GM21447 (cell line): ENCODE data around the gene ANKS1B.
"Not testable (repeated sequence)": the region's sequence is repeated elsewhere in the genome, so short reads cannot be mapped to it uniquely, and the experiment has no call there.

Experiments
- ATAC-seq: cut with Tn5 transposase; IDR thresholded peaks from one replicate; pipeline ENCODE4 v1.9.1; 2021; ENCODE audit not compliant: unreplicated experiment

ANKS1B gene

DNA sequence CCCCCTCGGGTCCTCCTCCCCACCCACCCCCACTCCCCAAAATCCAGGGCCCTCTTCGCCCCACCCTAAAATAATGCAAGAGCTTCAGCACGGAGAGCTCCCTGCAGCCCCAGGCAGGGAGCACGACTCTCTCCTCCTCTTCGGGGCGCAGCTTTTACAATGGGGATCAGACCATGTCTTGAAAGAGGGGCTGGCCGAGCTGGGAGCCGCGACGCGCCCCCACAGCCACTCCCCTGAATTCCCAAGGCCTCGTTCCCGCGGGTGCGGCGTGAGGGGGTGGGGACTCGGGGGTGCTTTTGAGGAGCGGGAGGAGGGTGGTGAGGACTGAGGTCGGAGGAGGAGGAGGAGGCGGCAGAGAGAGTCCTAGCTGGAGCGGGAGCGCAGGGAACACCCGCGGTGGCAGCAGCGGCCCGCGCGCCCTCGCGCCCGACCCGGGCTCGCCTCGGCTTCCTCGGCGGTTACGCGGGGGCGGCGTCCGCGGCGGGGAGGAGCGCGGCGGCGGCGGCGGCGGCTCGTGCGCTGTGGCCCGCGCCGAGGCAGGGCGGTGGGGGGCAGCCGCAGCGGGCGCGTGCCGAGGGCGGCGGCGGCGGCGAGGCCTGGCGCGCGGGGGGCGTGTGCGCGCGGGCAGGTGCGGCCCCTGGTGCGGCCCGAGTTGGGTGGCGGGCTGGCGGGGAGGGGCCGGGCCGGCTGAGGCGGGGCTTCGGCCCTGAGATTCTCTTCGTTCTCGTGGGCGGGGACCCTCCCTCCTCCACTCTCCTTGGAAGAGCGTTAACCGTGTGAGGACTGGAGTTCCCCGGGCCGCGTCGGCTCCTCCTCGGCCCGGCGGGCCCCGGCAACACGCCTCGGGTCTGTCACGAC is at the start of gene ANKS1B:
Gene ANKS1B, minus strand, starts transcription at position 666 of the 858 bp plus-strand sequence. CDS start 699 bp downstream, outside the sequence.
- ATAC-seq = peak; percentile 74

DNA sequence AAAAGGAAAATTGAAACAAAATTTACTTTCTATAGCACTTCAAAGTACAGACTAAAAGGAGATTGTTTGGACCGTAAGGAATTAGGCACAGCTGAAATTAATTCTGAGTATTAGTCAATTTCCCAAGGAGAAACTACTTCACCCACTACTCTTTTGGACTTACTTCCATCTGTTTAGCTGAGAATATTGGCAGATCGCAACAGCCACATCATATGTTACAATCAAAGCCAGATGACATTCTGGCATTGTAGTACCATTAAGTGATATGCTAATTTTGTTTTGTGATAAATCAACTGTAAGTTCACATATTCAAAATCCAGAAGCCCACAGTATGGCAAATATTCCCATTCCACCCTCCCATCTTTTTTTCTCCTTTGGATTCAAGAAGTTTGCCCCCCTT is 47.1 kb upstream of the ANKS1B start:
- ATAC-seq = no peak

DNA sequence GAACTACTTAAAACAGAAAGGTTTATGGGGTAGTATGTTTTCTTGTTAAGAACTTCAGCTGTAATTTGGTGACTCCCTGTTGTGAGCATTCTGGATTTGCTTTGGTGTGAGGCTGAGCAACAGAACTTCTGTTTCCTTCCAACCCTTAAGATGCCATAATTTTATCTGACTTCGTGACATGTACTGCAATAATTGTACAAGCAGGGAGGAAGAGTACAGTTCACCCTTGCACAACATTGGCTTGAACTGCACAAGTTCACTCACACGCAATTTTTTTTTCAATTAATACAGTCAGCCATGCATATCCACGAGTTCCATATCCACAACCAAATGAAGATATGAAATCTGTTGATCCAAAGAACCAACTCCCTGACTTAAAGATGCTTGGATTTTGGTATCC is 42.9 kb upstream of the ANKS1B start:
- no peak for ATAC-seq

DNA sequence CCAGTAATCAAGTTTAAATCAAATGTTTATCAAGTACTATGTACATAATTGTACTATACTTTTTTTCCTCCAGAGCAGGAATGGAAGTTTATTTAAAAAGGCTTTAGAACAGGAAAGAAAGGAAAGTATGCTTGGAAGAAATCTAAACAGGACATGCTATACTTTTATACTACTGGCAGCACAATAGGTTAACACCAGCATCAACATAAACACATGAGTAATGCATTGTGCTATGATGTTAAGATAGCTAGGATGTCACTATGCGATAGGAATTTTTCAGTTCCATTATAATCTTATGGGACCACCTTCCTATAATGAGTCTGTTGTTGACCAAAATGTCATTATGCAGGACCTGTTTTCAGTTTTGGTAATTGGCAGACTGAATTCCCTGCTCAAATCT is 41.5 kb upstream of the ANKS1B start:
- ATAC-seq = no peak

DNA sequence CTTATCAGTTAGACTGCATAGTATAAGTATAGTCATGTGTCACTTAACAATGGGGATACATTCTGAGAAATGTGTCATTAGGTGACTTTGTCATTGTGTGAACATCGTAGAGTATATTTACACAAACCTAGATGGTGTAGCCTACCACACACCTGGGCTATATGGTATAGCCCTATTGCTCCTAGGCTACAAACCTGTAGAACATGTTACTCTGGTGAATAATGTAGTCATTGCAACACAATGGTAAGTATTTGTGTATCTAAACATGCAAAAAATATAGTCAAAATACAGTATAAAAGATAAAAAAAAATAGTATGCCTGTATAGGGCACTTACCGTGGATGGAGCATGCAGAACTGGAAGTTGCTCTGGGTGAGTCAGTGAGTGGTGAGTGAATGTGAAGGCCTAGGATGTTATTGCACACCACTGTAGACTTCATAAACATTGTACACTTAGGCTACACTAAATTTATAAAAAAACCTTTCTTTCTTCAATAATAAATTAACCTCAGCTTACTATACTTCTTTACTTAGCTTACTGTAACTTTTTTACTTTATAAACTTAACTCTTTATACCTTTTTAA is 40.3 kb upstream of the ANKS1B start:
- no peak for ATAC-seq

DNA sequence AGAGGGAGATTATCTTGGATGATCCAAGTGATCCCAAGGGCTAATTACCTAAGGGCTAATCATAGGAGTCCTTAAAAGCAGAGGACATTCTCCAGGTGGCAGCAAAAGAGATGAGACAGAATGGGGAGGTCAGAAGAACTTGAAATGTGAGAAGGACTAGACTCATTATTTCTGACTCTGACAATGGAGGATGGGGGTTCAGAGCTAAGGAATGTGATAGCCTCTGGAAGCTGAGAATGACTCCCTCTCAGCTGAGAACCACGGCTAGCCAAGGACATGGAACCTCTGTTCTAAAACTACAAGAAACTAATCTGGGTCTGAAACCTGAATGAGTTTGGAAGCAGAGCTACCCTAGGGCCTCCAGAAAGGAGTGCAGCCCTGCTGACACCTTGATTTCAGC is 35.6 kb upstream of the ANKS1B start:
- ATAC-seq = no peak

DNA sequence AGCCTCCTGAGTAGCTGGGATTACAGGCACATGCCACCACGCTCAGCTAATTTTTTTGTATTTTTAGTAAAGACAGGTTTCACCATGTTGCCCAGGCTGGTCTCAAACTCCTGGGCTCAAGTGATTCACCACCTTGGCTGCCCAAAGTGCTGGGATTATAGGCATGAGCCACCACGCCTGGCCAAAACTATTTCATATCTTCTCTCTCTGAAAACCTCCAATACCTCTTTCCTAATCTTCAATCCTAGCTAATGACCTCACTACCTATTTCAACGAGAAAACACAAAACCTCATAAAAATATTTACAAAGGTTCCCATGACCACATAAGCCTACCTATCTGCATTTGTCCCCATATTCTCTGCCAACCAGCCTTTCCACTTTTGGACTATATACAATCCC is 32.3 kb upstream of the ANKS1B start:
- ATAC-seq = no peak

DNA sequence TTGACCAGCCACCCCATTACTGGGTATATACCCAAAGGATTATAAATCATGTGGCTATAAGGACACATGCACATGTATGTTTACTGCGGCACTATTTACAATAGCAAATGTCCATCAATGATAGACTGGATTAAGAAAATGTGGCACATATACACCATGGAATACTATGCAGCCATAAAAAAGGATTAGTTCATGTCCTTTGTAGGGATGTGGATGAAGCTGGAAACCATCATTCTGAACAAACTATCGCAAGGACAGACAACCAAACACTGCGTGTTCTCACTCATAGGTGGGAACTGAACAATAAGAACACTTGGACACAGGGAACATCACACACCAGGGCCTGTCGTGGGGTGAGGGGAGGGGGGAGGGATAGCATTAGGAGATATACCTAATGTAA is 31.6 kb upstream of the ANKS1B start:
- ATAC-seq = not testable (repeated sequence)

DNA sequence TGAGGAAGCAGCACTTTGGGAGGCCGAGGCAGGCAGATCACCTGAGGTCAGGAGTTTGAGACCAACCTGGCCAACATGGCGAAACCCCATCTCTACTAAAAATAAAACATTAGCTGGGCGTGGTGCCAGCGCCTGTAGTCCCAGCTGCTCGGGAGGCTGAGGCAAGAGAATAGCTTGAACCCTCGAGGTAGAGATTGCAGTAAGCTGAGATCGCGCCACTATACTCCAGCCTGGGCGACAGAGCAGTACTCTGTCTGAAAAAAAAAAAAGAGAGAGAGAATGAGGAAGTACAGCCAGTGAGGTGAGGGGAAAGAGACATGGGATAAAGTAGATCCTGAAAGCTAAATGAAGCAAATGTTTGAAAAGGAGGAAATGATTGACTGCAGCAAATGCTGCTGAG is 21.1 kb upstream of the ANKS1B start:
- not testable (repeated sequence) for ATAC-seq

DNA sequence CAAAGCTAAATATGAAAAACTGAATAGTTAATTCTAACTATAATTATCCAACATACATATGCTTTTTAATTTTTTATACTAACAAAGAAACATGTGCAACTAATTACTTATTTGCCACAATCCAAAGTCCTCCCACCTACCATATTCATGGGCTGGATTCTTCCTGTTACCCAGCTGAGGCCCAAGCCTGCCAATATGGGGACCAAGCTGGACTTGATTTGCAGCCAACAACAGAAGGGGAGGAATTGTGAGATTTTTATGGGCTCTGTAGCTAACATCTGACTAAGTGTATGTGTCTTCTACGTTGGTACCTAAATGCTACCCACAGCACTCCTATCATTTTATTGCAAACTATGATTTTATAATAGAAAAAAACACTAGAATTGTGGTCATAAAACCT is 13.1 kb upstream of the ANKS1B start:
- ATAC-seq = no peak

DNA sequence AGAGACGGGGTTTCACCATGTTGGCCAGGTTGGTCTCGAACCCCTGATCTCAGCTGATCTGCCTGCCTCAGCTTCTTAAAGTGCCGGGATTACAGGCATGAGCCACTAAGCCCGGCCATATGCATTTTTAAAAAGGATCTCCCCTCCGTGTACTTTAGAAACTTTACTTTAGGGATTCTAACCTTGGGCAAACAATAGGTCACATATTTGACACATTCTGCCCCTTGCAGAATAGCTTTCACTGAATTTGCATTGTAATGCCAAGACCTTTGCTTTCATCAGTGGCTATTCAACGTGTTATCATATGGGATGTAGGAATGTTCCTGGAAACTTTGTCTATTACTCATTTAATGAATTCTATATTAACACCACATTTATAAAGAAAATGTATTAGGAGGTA is 11.4 kb upstream of the ANKS1B start:
- no peak for ATAC-seq

DNA sequence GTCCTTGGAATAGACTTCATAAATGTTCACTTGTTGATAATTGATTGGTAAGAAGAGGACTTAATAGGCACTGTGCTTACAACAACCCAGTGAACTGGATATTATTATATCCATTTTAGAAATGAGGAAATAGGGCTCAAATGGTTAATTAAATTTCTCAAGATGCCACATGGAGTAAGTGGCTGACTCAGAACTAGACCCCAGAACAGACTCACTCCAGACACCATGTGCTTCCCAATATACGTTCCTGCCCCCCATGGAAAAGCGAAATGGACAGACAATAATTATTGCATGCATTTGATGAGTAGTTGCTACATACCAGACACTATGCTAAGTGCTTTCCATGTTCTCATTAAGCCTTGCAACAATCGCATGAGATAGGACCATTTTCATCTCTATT is 895 bp upstream of the ANKS1B start:
- no peak for ATAC-seq

DNA sequence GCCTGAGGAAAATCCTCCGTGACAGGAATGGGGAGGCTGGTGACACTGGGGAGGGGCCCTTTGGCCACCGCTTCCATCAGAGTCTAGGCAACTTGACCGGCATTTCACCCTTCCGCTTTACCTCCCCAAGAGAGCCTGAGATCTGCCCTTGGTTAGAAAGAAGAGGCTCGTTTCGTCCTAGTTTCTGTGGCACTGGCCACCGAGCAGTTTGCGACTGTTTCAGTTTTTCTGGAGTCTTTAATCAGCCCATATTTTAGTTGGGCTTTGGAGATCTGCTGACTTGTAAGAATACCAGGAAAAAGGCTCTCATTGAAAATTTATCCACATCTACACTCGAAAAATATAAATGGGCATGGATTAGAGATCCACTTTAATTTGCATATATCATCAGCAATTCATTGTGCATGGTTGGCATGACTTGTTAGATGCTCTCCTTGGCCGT is 414 bp upstream of the ANKS1B start:
- peak; percentile 40 for ATAC-seq

DNA sequence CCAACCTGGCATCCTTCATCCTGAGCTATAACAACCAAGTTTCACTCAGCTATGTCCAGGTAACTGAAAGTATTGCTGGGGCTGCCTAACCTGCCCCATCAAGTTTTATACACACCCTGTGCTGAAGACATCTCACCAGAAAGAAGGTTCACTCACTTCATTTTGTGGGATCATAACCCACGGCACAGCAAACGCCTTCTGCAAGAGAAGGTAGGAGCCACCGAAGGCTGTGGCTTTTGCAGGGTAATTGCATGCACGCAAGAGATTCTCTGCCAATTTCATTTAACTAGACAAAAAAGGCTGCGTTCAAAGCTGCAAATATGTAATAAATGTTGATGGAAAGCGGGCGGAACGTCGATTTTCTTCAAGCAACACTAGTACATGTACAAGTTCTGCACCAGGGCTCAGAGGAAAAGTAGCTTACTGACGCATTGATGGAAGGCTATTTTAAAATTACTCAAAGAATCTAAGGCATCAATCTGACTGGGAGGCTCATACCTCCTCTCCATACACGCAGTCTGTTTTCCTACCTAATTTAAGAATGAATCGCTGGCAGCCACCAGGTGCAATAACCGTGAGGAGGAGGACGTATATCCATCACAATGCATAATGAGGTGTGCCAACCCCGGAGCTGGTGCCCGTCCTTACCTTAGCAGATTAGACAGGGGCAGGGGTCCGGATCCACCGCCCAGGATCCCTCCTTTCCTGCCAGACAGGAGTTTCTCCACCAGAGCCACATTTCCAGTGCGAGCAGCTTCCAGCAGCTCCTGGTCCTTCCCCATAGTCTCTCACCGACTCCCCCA is 1.1 kb downstream of the ANKS1B start:
- no peak for ATAC-seq

DNA sequence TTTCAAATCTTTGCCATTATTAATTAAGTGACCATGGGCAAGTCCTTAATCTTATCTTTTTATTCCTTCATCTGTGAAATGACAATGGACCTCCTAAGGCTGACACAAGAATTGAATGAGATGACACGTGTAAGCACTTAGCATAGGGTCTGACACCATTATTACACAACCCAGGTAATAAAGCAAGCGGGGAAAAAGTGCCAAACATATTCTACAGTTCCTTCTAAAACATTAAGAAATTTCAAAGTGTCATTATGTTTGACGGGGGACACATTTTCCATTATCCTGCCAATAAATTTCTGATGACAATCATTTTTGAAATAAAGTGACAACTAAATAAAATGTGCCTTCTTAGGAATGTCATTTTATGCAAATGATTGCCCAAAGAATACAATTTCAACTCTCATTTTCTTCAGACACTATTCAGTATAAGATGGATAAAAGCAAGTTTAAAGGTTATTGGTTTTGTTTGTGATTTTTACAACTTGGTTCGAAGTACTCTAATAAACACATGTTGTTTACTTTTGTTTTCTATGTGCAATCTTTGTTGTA is 3.0 kb downstream of the ANKS1B start:
- no peak for ATAC-seq

DNA sequence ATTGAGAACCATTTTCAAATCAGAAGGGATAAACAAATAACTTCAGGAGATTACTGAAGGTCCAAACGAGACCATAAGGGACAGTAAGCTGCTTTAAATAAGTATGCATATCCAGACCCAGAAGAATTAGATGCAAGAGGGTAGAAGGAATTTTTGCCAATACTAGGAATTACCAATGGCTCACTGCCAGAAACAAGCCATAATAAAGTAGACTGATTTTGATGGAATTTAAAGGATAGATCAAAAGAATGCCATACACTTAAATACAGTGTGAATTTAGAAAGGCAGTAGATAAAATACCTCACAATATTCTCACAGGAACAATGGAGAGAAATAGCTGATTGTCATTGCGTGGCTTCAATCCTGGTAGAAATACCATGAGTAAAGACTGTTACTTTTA is 5.3 kb downstream of the ANKS1B start:
- ATAC-seq = no peak

DNA sequence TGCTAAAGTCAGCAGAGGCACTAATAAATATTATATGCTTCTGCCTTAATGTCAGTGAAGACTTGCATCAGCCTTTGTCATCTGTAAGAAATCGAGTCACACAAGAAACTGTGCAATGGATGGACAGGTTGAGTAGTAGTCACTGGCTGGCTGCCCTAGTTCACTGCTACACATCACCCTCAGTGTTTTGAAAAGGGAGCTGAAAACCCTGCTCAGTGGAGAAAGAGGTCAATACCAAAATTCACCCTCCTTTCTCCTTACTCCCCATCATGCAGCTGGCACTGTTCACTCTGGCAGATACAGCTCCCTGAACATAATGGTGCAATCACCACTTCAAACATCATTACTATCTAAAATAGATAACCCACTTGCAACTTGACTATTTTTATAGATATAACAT is 6.6 kb downstream of the ANKS1B start:
- no peak for ATAC-seq

DNA sequence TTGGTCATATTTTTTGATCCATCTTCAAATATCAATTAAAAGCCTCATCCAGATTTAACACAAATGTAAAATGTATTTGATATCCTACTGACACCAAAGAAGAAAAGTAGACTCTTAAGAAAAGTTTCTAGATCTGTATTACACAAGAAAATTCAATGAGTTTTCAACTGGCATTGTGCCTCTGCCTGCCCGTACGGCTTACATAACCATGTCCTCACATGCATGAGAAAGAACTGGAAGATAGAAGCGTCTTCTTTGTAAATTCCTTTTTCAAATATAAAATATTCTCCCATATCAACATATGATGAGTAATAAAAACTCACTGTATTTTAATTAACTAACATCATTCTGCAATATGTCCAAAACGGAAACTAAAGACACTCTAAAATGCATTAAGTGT is 7.2 kb downstream of the ANKS1B start:
- no peak for ATAC-seq

DNA sequence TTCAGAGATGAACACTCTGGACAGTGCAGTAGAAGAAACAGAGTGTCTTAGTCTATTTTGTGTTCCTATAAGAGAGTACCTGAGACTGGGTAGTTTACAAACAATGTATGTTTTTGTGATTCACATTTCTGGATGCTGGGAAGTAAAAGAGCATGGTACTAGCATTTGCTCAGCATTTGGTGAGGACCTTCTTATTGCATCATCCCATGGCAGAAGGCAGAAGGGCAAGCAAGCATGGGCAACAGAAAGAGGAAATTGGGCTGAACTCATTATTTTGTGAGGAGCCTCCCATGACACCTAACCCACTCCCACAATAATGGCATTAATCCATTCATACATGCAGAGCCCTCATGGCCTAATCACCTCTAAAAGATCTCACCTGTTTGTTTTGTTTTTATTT is 8.0 kb downstream of the ANKS1B start:
- no peak for ATAC-seq

DNA sequence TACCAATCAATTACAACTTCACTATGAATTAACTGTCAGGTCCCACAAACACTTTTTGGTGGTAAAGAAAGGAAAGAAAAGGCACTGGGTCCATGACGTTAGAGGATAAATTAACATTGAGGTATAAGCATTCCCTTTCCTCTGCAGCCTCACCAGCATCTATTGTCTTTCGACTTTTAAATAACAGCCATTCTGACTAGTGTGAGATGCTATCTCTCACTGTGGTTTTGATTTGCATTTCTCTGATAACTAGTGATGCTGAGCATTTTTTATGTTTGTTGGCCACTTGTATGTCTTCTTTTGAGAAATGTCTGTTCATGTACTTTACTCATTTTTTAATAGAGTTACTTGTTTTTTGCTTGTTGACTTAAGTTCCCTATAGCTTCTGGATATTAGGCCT is 9.4 kb downstream of the ANKS1B start:
- no peak for ATAC-seq

DNA sequence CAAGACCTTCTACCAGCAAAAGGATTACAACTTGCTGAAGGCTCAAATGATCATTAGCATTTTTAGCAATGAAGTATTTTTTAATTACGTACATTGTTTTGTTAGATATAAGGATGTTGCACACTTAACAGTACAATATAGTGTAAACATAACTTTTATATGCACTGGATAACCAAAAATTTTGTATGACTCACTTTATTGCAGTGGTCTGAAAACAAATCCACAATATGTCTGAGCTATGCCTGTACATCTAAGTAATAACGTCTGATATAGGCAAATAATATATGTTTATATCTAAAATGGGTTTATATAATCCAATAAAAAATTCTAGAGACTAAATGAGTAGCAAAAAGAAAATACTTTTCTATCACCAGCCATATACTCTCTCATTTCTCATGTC is 10.6 kb downstream of the ANKS1B start:
- ATAC-seq = no peak

DNA sequence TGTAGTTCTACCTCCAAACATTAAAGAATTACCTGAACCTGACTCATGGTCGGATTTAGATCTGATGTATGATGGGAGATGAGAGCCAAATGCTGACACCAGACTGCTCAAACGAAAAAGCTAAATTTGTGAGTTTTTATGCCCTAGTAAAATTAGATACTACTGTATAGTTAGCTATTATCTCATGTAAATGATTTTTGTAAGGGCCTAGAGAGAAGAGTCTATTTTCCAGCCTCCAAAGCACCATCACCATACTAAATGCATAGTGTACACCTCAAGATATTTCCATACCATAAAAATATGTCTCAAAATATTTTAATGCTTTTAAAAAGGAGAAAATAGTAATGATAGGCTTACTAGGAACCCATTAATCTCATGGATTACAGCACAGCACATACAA is 18.3 kb downstream of the ANKS1B start:
- no peak for ATAC-seq
